ENCODE measurements around the gene ZBTB14. TPM values are rescaled to one million over a fixed set of nuclear protein-coding genes. Genes with fewer than 3 reads are reported as not detected.

Gene ZBTB14
- total RNA-seq, 1 donor from 2014 or later, result 16.1 TPM

GRCh38 chr18:5315838-5316237 lies 20.3 kb upstream of the ZBTB14 start:
- Histone ChIP-seq H3K4me3 (ENCODE audit: low read depth, low read length) (no peak overlapping the region), H3K36me3 (ENCODE audit: control insufficient read depth, insufficient read depth, low read length) (no peaks in the 10 kb centered on the region), H3K27me3 (ENCODE audit: control insufficient read depth, insufficient read depth, low read length) (no peaks in the 10 kb centered on the region)
- DNase-seq (ENCODE audit: low read depth), result no peak
- TF ChIP-seq CTCF (IDR thresholded peaks at IDR 0.05; ENCODE audit: insufficient read depth, low read length, poor library complexity, severe bottlenecking), result no peak

DNA sequence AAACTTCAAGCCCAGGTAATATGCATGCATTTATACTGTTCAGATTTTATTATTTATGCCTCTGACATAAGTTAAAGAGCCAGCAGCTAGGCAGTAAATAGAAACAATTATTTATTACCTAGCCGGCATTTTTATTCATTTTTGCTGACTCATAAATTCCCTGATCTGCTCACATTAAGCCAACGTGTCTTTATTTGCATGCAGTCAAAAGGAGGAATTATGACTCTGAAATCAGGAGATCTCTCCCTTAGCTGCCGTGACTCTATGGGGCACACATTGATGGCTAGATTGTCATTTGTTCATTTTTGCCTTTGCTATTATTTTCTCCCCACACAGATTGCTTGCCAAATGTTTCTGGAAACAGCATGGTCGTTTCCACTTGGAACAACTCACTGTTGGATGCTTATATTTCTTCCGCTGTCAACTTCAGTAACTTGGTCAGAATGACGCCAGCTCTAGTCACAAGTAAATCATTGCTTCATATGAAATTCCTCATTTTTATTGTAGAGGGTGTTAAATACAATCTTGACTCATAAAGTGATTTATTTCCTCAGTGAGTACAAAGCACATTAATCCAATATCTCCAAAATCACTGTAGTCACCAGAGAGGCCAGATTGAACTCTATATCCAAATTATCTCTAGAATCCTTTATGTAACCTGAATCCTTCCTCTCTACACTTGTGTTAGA lies 15.9 kb upstream of the ZBTB14 start:
- H3K4me3 ChIP-seq (ENCODE audit: low read depth, low read length), result no peak overlapping the region

GRCh38 chr18:5309888-5310470 lies 14.5 kb upstream of the ZBTB14 start:
- Histone ChIP-seq H3K36me3 (ENCODE audit: control insufficient read depth, insufficient read depth, low read length) (no peaks in the 10 kb centered on the region), H3K4me3 (ENCODE audit: low read depth, low read length) (no peak overlapping the region), H3K27me3 (ENCODE audit: control insufficient read depth, insufficient read depth, low read length) (no peaks in the 10 kb centered on the region)
- no peak for TF ChIP-seq CTCF (IDR thresholded peaks at IDR 0.05; ENCODE audit: insufficient read depth, low read length, poor library complexity, severe bottlenecking)
- DNase-seq (ENCODE audit: low read depth), result no peak

More for the DNA sequence above, 15.9 kb upstream of the ZBTB14 start:
- DNase-seq (ENCODE audit: low read depth), result no peak
- TF ChIP-seq CTCF (IDR thresholded peaks at IDR 0.05; ENCODE audit: insufficient read depth, low read length, poor library complexity, severe bottlenecking), result no peak
- Histone ChIP-seq H3K36me3 (ENCODE audit: control insufficient read depth, insufficient read depth, low read length) (no peaks in the 10 kb centered on the region), H3K27me3 (ENCODE audit: control insufficient read depth, insufficient read depth, low read length) (no peaks in the 10 kb centered on the region)

DNA sequence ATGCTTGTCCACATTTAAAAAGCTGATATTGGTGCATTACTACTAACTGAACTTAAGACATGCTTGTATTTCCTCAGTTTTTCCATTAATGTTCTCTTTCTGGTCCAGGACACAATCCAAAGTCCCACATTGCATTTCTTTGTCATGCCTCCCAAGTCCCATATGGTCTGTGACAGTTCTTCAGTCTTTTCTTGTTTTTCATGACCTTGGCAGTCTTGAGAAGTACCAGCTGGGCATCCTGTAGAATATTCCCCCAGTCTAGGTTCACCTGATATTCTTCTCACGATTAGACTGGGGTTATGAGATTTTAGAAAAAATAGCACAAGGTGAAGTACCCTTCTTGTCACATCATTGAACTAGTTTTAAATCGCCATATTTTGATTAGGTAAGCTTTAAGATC lies 10.3 kb upstream of the ZBTB14 start:
- H3K27me3 ChIP-seq (ENCODE audit: control insufficient read depth, insufficient read depth, low read length), result no peaks in the 10 kb centered on the region
- no peaks in the 10 kb centered on the region for H3K36me3 ChIP-seq (ENCODE audit: control insufficient read depth, insufficient read depth, low read length)
- H3K4me3 ChIP-seq (ENCODE audit: low read depth, low read length), result no peak overlapping the region
- no peak for DNase-seq (ENCODE audit: low read depth)
- TF ChIP-seq CTCF (IDR thresholded peaks at IDR 0.05; ENCODE audit: insufficient read depth, low read length, poor library complexity, severe bottlenecking), result no peak

DNA sequence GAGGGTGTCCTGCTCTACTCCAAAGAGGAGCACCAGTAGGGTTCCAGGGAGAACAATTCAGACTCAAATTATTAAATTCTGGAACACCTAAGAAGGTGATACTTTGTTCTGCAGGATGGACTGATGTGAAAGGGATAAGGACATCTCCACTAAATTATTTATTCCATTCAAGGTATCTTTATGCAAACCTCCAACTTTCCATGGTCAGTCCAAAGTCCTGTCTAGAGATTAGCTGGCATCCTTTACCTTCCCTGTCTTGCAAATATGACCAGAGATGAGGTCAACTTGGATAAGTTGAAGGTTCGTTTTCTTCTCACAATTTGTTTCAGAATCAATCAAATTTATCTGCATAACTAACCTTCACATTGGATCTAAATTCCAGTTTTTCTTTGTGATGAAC lies 8.7 kb upstream of the ZBTB14 start:
- Histone ChIP-seq H3K27me3 (ENCODE audit: control insufficient read depth, insufficient read depth, low read length) (peaks cover 6% of the 10 kb centered on the region), H3K36me3 (ENCODE audit: control insufficient read depth, insufficient read depth, low read length) (no peaks in the 10 kb centered on the region), H3K4me3 (ENCODE audit: low read depth, low read length) (no peak overlapping the region)
- no peak for DNase-seq (ENCODE audit: low read depth)
- no peak for TF ChIP-seq CTCF (IDR thresholded peaks at IDR 0.05; ENCODE audit: insufficient read depth, low read length, poor library complexity, severe bottlenecking)

DNA sequence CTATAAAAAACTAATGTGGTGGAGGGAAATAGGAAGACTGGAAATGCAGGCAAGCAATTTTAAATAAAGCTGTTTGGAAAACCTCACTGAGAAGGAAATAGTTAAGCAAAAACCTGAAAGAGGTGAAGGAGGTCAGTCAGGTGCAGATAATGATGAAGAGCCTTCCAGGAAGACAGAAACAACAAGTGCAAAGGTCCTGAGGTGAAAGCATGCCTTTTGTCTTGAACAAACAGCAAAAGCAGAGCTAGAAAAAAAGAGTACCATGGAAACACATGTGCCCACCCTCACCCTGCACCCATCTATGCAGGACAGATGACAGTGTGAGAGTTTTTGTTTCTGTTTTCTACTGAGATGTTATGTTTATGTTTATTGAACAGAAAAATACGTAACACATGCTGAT lies 8.1 kb upstream of the ZBTB14 start:
- no peak for DNase-seq (ENCODE audit: low read depth)
- Histone ChIP-seq H3K36me3 (ENCODE audit: control insufficient read depth, insufficient read depth, low read length) (no peaks in the 10 kb centered on the region), H3K4me3 (ENCODE audit: low read depth, low read length) (no peak overlapping the region), H3K27me3 (ENCODE audit: control insufficient read depth, insufficient read depth, low read length) (peaks cover 6% of the 10 kb centered on the region)
- no peak for TF ChIP-seq CTCF (IDR thresholded peaks at IDR 0.05; ENCODE audit: insufficient read depth, low read length, poor library complexity, severe bottlenecking)

Data from kidney epithelial cell (primary cell).